ENCODE measurements around the gene LILRA6. TPM values are rescaled to one million over a fixed set of nuclear protein-coding genes. Genes with fewer than 3 reads are reported as not detected.

The LILRA6 gene
- polyA plus RNA-seq, 4 donors = 0.27 to 1.6 (median 0.53) TPM; not detected in 1

- Histone ChIP-seq H3K4me1 (ENCODE audit: control insufficient read depth in 3 of 3, insufficient read depth in 2 of 3, low read depth in 1 of 3, low read length in 2 of 3) (no peaks in the 10 kb centered on the region), H3K27me3 (ENCODE audit: control insufficient read depth in 3 of 3, insufficient read depth in 3 of 3, low read length in 3 of 3) (peaks cover 0 to 3% (median 0%) of the 10 kb centered on the region in 3 donors), H3K36me3 (ENCODE audit: control insufficient read depth in 3 of 3, insufficient read depth in 2 of 3, low read depth in 1 of 3, low read length in 3 of 3) (no peaks in the 10 kb centered on the region), H3K4me3 (ENCODE audit: low read depth in 1 of 3, low read length in 3 of 3) (no peak overlapping the region), H3K9me3 (ENCODE audit: control insufficient read depth in 2 of 2, insufficient read depth in 1 of 2, low read depth in 1 of 2, low read length in 1 of 2) (no peaks in the 10 kb centered on the region), H3K27ac (ENCODE audit: low read depth in 1 of 3, low read length in 2 of 3) (no peak overlapping the region)
- DNase-seq (no peak), FAIRE-seq (no peak)
- WGBS, 3 donors = 60 to 71% (median 66%) methylated on average over 16 to 19 of the region's 19 CpGs
Observed at GRCh38 chr19:54256250-54257115, 13.9 kb upstream of the LILRA6 start.

- DNase-seq = no peak
- Histone ChIP-seq H3K9me3 (ENCODE audit: control insufficient read depth in 2 of 2, insufficient read depth in 1 of 2, low read depth in 1 of 2, low read length in 1 of 2) (no peaks in the 10 kb centered on the region), H3K27ac (ENCODE audit: low read depth in 1 of 3, low read length in 2 of 3) (no peak overlapping the region), H3K27me3 (ENCODE audit: control insufficient read depth in 3 of 3, insufficient read depth in 3 of 3, low read length in 3 of 3) (peaks cover 0 to 3% (median 0%) of the 10 kb centered on the region in 3 donors), H3K4me3 (ENCODE audit: low read depth in 1 of 3, low read length in 3 of 3) (no peak overlapping the region), H3K4me1 (ENCODE audit: control insufficient read depth in 3 of 3, insufficient read depth in 2 of 3, low read depth in 1 of 3, low read length in 2 of 3) (no peaks in the 10 kb centered on the region), H3K36me3 (ENCODE audit: control insufficient read depth in 3 of 3, insufficient read depth in 2 of 3, low read depth in 1 of 3, low read length in 3 of 3) (no peaks in the 10 kb centered on the region)
- 51 to 65% (median 57%) methylated on average over 13 to 26 of the region's 26 CpGs for WGBS, 3 donors
- no peak for FAIRE-seq
Observed at GRCh38 chr19:54255105-54255775, 12.7 kb upstream of the LILRA6 start.

- WGBS, 3 donors = 43 to 58% (median 51%) methylated on average over 13 to 17 of the region's 17 CpGs
- Histone ChIP-seq H3K9me3 (ENCODE audit: control insufficient read depth in 2 of 2, insufficient read depth in 1 of 2, low read depth in 1 of 2, low read length in 1 of 2) (no peaks in the 10 kb centered on the region), H3K27ac (ENCODE audit: low read depth in 1 of 3, low read length in 2 of 3) (no peak overlapping the region), H3K4me1 (ENCODE audit: control insufficient read depth in 3 of 3, insufficient read depth in 2 of 3, low read depth in 1 of 3, low read length in 2 of 3) (no peaks in the 10 kb centered on the region), H3K27me3 (ENCODE audit: control insufficient read depth in 3 of 3, insufficient read depth in 3 of 3, low read length in 3 of 3) (peaks cover 0 to 3% (median 0%) of the 10 kb centered on the region in 3 donors), H3K36me3 (ENCODE audit: control insufficient read depth in 3 of 3, insufficient read depth in 2 of 3, low read depth in 1 of 3, low read length in 3 of 3) (no peaks in the 10 kb centered on the region), H3K4me3 (ENCODE audit: low read depth in 1 of 3, low read length in 3 of 3) (no peak overlapping the region)
- no peak for DNase-seq
- FAIRE-seq = no peak
Observed at GRCh38 chr19:54254195-54254906, 11.8 kb upstream of the LILRA6 start.

GRCh38 chr19:54253331-54254194 lies 11.0 kb upstream of the LILRA6 start:
- H3K9me3 ChIP-seq (ENCODE audit: control insufficient read depth in 2 of 2, insufficient read depth in 1 of 2, low read depth in 1 of 2, low read length in 1 of 2) = no peaks in the 10 kb centered on the region
- H3K27ac ChIP-seq (ENCODE audit: low read depth in 1 of 3, low read length in 2 of 3) = no peak overlapping the region
- FAIRE-seq = no peak
- no peak for DNase-seq
- H3K27me3 ChIP-seq (ENCODE audit: control insufficient read depth in 3 of 3, insufficient read depth in 3 of 3, low read length in 3 of 3) = peaks cover 0 to 3% (median 0%) of the 10 kb centered on the region in 3 donors
- H3K4me1 ChIP-seq (ENCODE audit: control insufficient read depth in 3 of 3, insufficient read depth in 2 of 3, low read depth in 1 of 3, low read length in 2 of 3) = no peaks in the 10 kb centered on the region
- no peak overlapping the region for H3K4me3 ChIP-seq (ENCODE audit: low read depth in 1 of 3, low read length in 3 of 3)
- no peaks in the 10 kb centered on the region for H3K36me3 ChIP-seq (ENCODE audit: control insufficient read depth in 3 of 3, insufficient read depth in 2 of 3, low read depth in 1 of 3, low read length in 3 of 3)
- 48 to 66% (median 62%) methylated on average over 20 to 23 of the region's 23 CpGs for WGBS, 3 donors

GRCh38 chr19:54252845-54253244 lies 10.3 kb upstream of the LILRA6 start:
- H3K4me1 ChIP-seq (ENCODE audit: control insufficient read depth in 3 of 3, insufficient read depth in 2 of 3, low read depth in 1 of 3, low read length in 2 of 3) = no peaks in the 10 kb centered on the region
- no peaks in the 10 kb centered on the region for H3K36me3 ChIP-seq (ENCODE audit: control insufficient read depth in 3 of 3, insufficient read depth in 2 of 3, low read depth in 1 of 3, low read length in 3 of 3)
- no peak overlapping the region for H3K4me3 ChIP-seq (ENCODE audit: low read depth in 1 of 3, low read length in 3 of 3)
- no peak for DNase-seq
- no peaks in the 10 kb centered on the region for H3K9me3 ChIP-seq (ENCODE audit: control insufficient read depth in 2 of 2, insufficient read depth in 1 of 2, low read depth in 1 of 2, low read length in 1 of 2)
- no peak for FAIRE-seq
- no peak overlapping the region for H3K27ac ChIP-seq (ENCODE audit: low read depth in 1 of 3, low read length in 2 of 3)
- WGBS, 3 donors = 80 to 84% (median 81%) methylated on average over 11 of the region's 11 CpGs
- H3K27me3 ChIP-seq (ENCODE audit: control insufficient read depth in 3 of 3, insufficient read depth in 3 of 3, low read length in 3 of 3) = peaks cover 0 to 3% (median 0%) of the 10 kb centered on the region in 3 donors

- Histone ChIP-seq H3K36me3 (ENCODE audit: control insufficient read depth in 3 of 3, insufficient read depth in 2 of 3, low read depth in 1 of 3, low read length in 3 of 3) (no peaks in the 10 kb centered on the region), H3K4me1 (ENCODE audit: control insufficient read depth in 3 of 3, insufficient read depth in 2 of 3, low read depth in 1 of 3, low read length in 2 of 3) (no peaks in the 10 kb centered on the region), H3K4me3 (ENCODE audit: low read depth in 1 of 3, low read length in 3 of 3) (no peak overlapping the region), H3K9me3 (ENCODE audit: control insufficient read depth in 2 of 2, insufficient read depth in 1 of 2, low read depth in 1 of 2, low read length in 1 of 2) (no peaks in the 10 kb centered on the region), H3K27me3 (ENCODE audit: control insufficient read depth in 3 of 3, insufficient read depth in 3 of 3, low read length in 3 of 3) (peaks cover 0 to 3% (median 0%) of the 10 kb centered on the region in 3 donors), H3K27ac (ENCODE audit: low read depth in 1 of 3, low read length in 2 of 3) (no peak overlapping the region)
- FAIRE-seq = no peak
- 64 to 78% (median 72%) methylated on average over 9 of the region's 9 CpGs for WGBS, 3 donors
- DNase-seq = no peak
Observed at GRCh38 chr19:54252243-54252642, 9.7 kb upstream of the LILRA6 start.

GRCh38 chr19:54248016-54248601 lies 5.5 kb upstream of the LILRA6 start:
- no peaks in the 10 kb centered on the region for H3K36me3 ChIP-seq (ENCODE audit: control insufficient read depth in 3 of 3, insufficient read depth in 2 of 3, low read depth in 1 of 3, low read length in 3 of 3)
- 59 to 73% (median 60%) methylated on average over 8 of the region's 8 CpGs for WGBS, 3 donors
- H3K27me3 ChIP-seq (ENCODE audit: control insufficient read depth in 3 of 3, insufficient read depth in 3 of 3, low read length in 3 of 3) = peaks cover 0 to 3% (median 0%) of the 10 kb centered on the region in 3 donors
- no peak for FAIRE-seq
- H3K4me1 ChIP-seq (ENCODE audit: control insufficient read depth in 3 of 3, insufficient read depth in 2 of 3, low read depth in 1 of 3, low read length in 2 of 3) = no peaks in the 10 kb centered on the region
- H3K27ac ChIP-seq (ENCODE audit: low read depth in 1 of 3, low read length in 2 of 3) = no peak overlapping the region
- DNase-seq = no peak
- no peaks in the 10 kb centered on the region for H3K9me3 ChIP-seq (ENCODE audit: control insufficient read depth in 2 of 2, insufficient read depth in 1 of 2, low read depth in 1 of 2, low read length in 1 of 2)
- H3K4me3 ChIP-seq (ENCODE audit: low read depth in 1 of 3, low read length in 3 of 3) = no peak overlapping the region
